ENCODE data around the gene WAC. TPM values are rescaled to one million over a fixed set of nuclear protein-coding genes. Genes with fewer than 3 reads are reported as not detected.

Gene WAC
- total RNA-seq, 1 donor, result 92.8 TPM

DNA sequence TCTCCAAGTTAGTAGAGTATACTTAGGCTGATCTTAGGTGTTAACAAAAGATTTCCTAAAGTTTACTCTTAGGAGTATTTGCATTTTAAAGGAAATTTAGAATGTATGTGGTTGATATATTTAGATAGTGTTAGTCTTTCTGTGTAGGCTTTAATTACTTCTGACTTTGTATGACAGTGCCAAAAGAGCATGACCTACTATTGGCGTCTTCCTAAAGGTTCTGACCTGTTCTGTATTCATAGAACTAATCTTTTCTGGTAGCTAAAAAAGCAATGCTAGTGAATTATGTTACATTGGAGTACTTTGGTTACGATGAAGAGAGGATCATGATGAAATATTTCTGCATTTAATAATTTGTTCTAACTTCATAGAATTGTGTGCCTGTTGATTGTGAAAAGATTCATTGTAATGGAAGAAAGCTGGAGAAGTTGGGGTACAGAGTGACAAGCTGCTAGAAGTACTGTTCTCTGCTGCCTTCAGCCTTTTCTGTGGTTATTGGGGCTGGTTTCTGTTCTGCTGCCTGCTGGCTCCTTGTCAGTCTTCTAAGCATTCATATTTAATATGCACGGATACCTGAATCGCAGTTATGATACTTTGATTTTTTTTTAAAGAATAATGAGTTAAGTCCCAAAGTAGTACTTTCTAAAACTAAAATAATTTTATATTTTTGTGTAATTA, 13.2 kb downstream of the WAC start:
- no peak for DNase-seq (ENCODE audit: low read depth)
- H3K4me3 ChIP-seq (ENCODE audit: low read depth, low read length), result no peak overlapping the region
- TF ChIP-seq, protein P1, sequence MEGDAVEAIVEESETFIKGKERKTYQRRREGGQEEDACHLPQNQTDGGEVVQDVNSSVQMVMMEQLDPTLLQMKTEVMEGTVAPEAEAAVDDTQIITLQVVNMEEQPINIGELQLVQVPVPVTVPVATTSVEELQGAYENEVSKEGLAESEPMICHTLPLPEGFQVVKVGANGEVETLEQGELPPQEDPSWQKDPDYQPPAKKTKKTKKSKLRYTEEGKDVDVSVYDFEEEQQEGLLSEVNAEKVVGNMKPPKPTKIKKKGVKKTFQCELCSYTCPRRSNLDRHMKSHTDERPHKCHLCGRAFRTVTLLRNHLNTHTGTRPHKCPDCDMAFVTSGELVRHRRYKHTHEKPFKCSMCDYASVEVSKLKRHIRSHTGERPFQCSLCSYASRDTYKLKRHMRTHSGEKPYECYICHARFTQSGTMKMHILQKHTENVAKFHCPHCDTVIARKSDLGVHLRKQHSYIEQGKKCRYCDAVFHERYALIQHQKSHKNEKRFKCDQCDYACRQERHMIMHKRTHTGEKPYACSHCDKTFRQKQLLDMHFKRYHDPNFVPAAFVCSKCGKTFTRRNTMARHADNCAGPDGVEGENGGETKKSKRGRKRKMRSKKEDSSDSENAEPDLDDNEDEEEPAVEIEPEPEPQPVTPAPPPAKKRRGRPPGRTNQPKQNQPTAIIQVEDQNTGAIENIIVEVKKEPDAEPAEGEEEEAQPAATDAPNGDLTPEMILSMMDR (IDR thresholded peaks at IDR 0.05; ENCODE audit: insufficient read depth, low read depth, low read length), result no peak

DNA sequence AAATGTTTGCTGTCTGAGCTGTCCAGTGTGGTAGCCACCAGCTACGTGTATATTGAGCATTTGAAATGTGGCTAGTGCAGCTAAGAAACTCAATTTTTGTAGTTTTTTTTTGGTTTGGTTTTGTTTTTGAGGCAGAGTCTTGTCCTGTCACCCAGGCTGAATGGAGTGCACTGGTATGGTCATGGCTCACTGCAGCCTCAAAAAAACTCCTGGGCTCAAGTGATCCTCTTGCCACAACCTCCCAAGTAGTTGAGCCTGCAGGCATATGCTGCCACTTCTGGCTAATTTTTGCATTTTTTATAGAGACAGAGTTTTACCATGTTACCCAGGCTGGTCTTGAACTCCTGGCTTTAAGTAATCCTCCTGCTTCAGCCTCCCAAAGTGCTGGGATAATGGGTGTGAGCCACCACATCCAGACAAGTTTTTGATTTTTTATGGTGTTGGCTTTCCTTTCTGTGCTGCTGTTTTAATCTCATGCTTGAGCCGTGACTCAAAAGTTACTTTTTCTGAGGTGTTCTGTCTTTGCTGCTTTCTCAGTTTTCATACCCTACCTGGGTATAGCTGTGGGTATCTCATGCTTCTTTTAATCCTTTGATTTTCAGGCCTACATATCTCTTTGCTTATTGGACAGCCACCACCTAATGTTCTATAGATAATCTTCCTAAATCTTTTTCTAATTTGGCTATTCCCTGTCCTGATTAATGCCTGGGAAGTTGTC, 16.0 kb downstream of the WAC start:
- H3K4me3 ChIP-seq (ENCODE audit: low read depth, low read length), result no peak overlapping the region
- no peak for DNase-seq (ENCODE audit: low read depth)
- TF ChIP-seq, protein P1 (IDR thresholded peaks at IDR 0.05; ENCODE audit: insufficient read depth, low read depth, low read length), result no peak

DNA sequence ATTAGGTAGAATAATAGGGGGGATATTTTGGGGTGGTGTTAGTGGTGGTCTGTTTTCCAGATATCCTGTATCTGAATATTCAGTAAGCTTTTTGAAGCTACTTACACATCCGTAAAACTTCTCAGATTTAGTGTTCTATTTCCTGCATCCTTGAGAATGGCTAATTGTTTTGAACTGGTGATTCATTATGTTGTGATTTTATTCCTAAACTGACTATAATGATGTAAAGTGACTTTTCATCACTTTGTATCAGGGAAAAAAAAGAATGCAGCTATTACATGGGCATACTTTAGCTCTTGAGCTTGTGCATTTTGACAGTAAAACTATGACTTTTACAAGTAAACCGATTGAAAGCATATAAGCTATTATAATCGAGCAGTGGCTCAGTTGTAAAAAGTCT, 18.2 kb downstream of the WAC start:
- no peak overlapping the region for H3K4me3 ChIP-seq (ENCODE audit: low read depth, low read length)
- no peak for DNase-seq (ENCODE audit: low read depth)
- TF ChIP-seq, protein P1 (IDR thresholded peaks at IDR 0.05; ENCODE audit: insufficient read depth, low read depth, low read length), result no peak

DNA sequence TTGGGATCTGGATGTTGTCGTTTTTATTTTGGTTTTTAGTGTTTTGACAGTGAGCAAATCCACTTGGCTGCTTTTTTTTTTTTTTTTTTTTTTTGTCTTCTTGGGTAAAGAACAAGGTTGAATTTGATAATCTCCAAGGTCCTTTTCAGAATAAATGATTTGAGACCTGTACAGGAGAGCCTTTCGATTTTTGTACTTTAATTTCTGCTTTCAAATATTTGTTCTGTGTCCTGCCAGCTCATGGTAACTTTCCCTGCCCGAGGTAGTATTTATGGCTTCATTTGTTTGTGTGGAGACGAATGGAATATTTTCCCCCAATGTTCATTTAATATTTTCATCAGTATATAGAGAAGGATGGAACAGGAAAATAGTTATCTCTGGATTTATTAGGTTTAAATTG, 19.9 kb downstream of the WAC start:
- TF ChIP-seq, protein P1 (IDR thresholded peaks at IDR 0.05; ENCODE audit: insufficient read depth, low read depth, low read length), result no peak
- H3K4me3 ChIP-seq (ENCODE audit: low read depth, low read length), result no peak overlapping the region
- DNase-seq (ENCODE audit: low read depth), result no peak

DNA sequence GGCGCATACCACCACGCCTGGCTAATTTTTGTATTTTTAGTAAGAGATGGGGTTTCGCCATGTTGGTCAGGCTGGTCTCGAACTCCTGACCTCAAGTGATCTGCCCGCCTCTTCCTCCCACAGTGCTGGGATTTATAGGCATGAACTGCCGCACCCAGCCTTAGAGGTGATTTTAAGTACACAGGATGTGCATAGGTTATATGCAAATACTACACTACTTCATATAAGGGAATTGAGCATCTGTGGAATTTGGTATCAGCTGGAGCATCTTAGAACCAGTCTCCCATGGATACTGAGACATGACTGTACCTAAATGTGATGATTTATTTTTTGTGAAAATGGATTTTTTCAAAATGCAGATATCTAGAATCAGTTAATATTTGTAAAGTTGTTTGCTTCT, 21.1 kb downstream of the WAC start:
- TF ChIP-seq, protein P1 (IDR thresholded peaks at IDR 0.05; ENCODE audit: insufficient read depth, low read depth, low read length), result no peak
- DNase-seq (ENCODE audit: low read depth), result no peak
- H3K4me3 ChIP-seq (ENCODE audit: low read depth, low read length), result no peak overlapping the region

DNA sequence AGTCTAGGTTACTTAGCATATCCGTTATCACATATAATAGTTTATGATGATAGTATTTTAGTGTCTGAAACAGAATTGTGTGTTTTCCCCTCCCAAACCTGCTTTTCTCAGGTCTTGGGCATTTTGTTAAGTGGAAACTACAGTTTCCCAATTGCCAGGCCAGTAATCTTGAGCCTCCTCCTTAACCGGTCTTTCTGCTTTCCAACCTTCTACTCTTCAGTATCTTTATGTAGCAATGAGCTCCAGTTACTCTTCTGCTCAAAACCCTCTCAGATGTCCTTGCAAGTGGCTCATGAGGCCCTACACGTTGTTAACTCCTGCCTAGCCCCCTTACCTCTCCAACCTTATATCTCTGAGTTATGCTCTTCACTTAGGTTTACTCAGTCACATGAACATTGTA, 22.0 kb downstream of the WAC start:
- H3K4me3 ChIP-seq (ENCODE audit: low read depth, low read length), result no peak overlapping the region
- DNase-seq (ENCODE audit: low read depth), result no peak
- TF ChIP-seq, protein P1 (IDR thresholded peaks at IDR 0.05; ENCODE audit: insufficient read depth, low read depth, low read length), result no peak

Measured in fibroblast of villous mesenchyme (primary cell).